CD14-positive monocyte (primary cell): ENCODE measurements around the gene ASAP3. TPM values are rescaled to one million over a fixed set of nuclear protein-coding genes. Genes with fewer than 3 reads are reported as not detected.

Experiments
- DNase-seq, 3 donors: peaks; one replicate each; pipeline ENCODE4 v3.0.0-alpha.2; 2011 to 2022
- H2AFZ ChIP-seq: 2 replicates; pipeline ENCODE4 v1.6.0; 2012; ENCODE audit warnings: mild to moderate bottlenecking, low read depth, low read length, inconsistent platforms; ENCODE audit not compliant: insufficient read depth, poor library complexity, severe bottlenecking
- H3K27ac ChIP-seq, 2 donors: 1 replicate in 1 of 2; 2 replicates in 1 of 2; pipeline ENCODE4 v1.5.1; 2012 to 2013; ENCODE audit warnings: low read length in 2 of 2, control low read depth in 1 of 2, inconsistent platforms in 1 of 2, low read depth in 1 of 2, mild to moderate bottlenecking in 1 of 2
- H3K27me3 ChIP-seq, 2 donors: one replicate each; pipeline versions ENCODE4 v1.6.0 to v1.6.1; 2011 to 2013; ENCODE audit warnings: low read length in 2 of 2; ENCODE audit not compliant: control insufficient read depth in 2 of 2, insufficient read depth in 2 of 2
- H3K36me3 ChIP-seq, 2 donors: replicated peaks in 1 of 2; 1 replicate in 1 of 2; 2 replicates in 1 of 2; pipeline versions ENCODE4 v1.5.1 to v1.6.1; 2012 to 2013; ENCODE audit warnings: low read length in 2 of 2, control low read depth in 1 of 2, inconsistent platforms in 1 of 2, mild to moderate bottlenecking in 1 of 2; ENCODE audit not compliant: insufficient read depth in 2 of 2, control insufficient read depth in 1 of 2
- H3K4me1 ChIP-seq, 2 donors: 1 replicate in 1 of 2; 2 replicates in 1 of 2; pipeline versions ENCODE4 v1.5.1 to v1.6.1; 2012 to 2013; ENCODE audit warnings: low read length in 2 of 2, control low read depth in 1 of 2, inconsistent platforms in 1 of 2, mild to moderate bottlenecking in 1 of 2, moderate library complexity in 1 of 2; ENCODE audit not compliant: insufficient read depth in 2 of 2, control insufficient read depth in 1 of 2
- H3K4me2 ChIP-seq: replicated peaks from 2 replicates; pipeline ENCODE3; 2012; ENCODE audit warnings: low read length, moderate library complexity, mild to moderate bottlenecking; ENCODE audit not compliant: poor library complexity, severe bottlenecking; ENCODE audit errors: extremely low read depth
- H3K4me3 ChIP-seq, 3 experiments: fragments of 200-600 bp in 1 of 3; sonication (generic) in 1 of 3; replicated peaks in 1 of 3; 1 replicate in 2 of 3; 2 replicates in 1 of 3; pipeline ENCODE4 v1.5.1; 2011 to 2013; ENCODE audit warnings: low read length in 3 of 3, mild to moderate bottlenecking in 3 of 3, control low read depth in 2 of 3, low read depth in 2 of 3, inconsistent platforms in 1 of 3, moderate library complexity in 1 of 3
- H3K79me2 ChIP-seq: 2 replicates; pipeline ENCODE4 v1.6.0; 2012; ENCODE audit warnings: mild to moderate bottlenecking, control low read depth, inconsistent platforms, low read length, moderate library complexity; ENCODE audit not compliant: insufficient read depth
- H3K9ac ChIP-seq: 2 replicates; pipeline ENCODE4 v1.6.0; 2017; ENCODE audit warnings: low read length, mild to moderate bottlenecking; ENCODE audit not compliant: insufficient read depth, poor library complexity, severe bottlenecking
- H3K9me3 ChIP-seq, 2 donors: replicated peaks in 1 of 2; 1 replicate in 1 of 2; 2 replicates in 1 of 2; pipeline versions ENCODE4 v1.5.1 to v1.6.1; 2012 to 2013; ENCODE audit warnings: low read length in 2 of 2, control low read depth in 1 of 2; ENCODE audit not compliant: control insufficient read depth in 1 of 2, insufficient read depth in 1 of 2
- H4K20me1 ChIP-seq: 2 replicates; pipeline ENCODE4 v1.6.0; 2012; ENCODE audit warnings: mild to moderate bottlenecking, low read length, control low read depth, moderate library complexity; ENCODE audit not compliant: insufficient read depth
- H3K27ac Mint-ChIP-seq, 7 donors: one replicate each; pipeline ENCODE4 v1.8.0; 2020; ENCODE audit warnings: mild to moderate bottlenecking in 7 of 7, mixed read lengths in 7 of 7, moderate library complexity in 6 of 7, inconsistent platforms in 2 of 7
- H3K27me3 Mint-ChIP-seq, 3 donors: one replicate each; pipeline ENCODE4 v1.8.0; 2021 to 2022; ENCODE audit warnings: low read depth in 3 of 3, mild to moderate bottlenecking in 3 of 3, mixed read lengths in 3 of 3, moderate library complexity in 3 of 3, inconsistent platforms in 1 of 3
- H3K36me3 Mint-ChIP-seq, 2 donors: one replicate each; pipeline ENCODE4 v1.8.0; 2020; ENCODE audit warnings: mixed read lengths in 2 of 2, inconsistent platforms in 1 of 2, mild to moderate bottlenecking in 1 of 2
- H3K4me1 Mint-ChIP-seq: one replicate; pipeline ENCODE4 v1.8.0; 2020; ENCODE audit warnings: mild to moderate bottlenecking, mixed read lengths
- H3K4me3 Mint-ChIP-seq, 2 donors: one replicate each; pipeline ENCODE4 v1.8.0; 2020; ENCODE audit warnings: mild to moderate bottlenecking in 2 of 2, mixed read lengths in 2 of 2, moderate library complexity in 1 of 2
- H3K9me3 Mint-ChIP-seq, 7 donors: one replicate each; pipeline ENCODE4 v1.8.0; 2020 to 2022; ENCODE audit warnings: mixed read lengths in 7 of 7, mild to moderate bottlenecking in 6 of 7, moderate library complexity in 6 of 7, inconsistent platforms in 2 of 7
- CTCF ChIP-seq: fragments of 200-600 bp; IDR thresholded peaks from one replicate; pipeline ENCODE4 v1.8.0; 2022; ENCODE audit warnings: antibody characterized with exemption, mild to moderate bottlenecking
- WGBS: methylation state at CpG from one replicate; pipeline ENCODE4 v1.1.5; 2013; ENCODE audit warnings: missing lambda C conversion rate; ENCODE audit not compliant: insufficient coverage; 5-methylcytosine and 5-hydroxymethylcytosine counted together
- intact Hi-C, 2 donors: fragments of 100-400 bp; cut with micrococcal nuclease; formaldehyde crosslinking; loops; one replicate each; pipeline versions ENCODE4 v1.15.0 to v1.15.1; 2023
- polyA plus RNA-seq, 3 donors: library from polyadenylated mRNA; depleted of rRNA in 1 of 3; unstranded in 2 of 3; stranded (reverse) in 1 of 3; fragments of 300-500 nt in 2 of 3; fragments of >200 nt in 1 of 3; fragmentation: Illumina TruSeq in 2 of 3; gene quantifications; 1 replicate in 2 of 3; 2 replicates in 1 of 3; pipeline ENCODE4 v1.2.3, GENCODE V29; 2012 to 2021

ASAP3 gene
- polyA plus RNA-seq, 3 donors: 0.27 to 1.1 TPM; not detected in 1

- H3K9me3 Mint-ChIP-seq: no peaks in the 10 kb centered on the region
- Histone ChIP-seq H3K9me3 (no peaks in the 10 kb centered on the region), H4K20me1 (no peaks in the 10 kb centered on the region), H2AFZ (no peak overlapping the region), H3K4me1 (peaks cover 5% of the 10 kb centered on the region in 2 donors), H3K79me2 (no peaks in the 10 kb centered on the region), H3K9ac (no peak overlapping the region), H3K27me3 (no peaks in the 10 kb centered on the region), H3K4me2 (no peak overlapping the region), H3K36me3 (peaks cover 15 to 22% of the 10 kb centered on the region in 2 donors), H3K27ac (no peak overlapping the region), H3K4me3 (no peak overlapping the region)
- TF ChIP-seq CTCF: no peak
- H3K4me3 Mint-ChIP-seq: no peak overlapping the region
- WGBS: no CpG with 5 or more reads among the region's 6 CpGs
- H3K27me3 Mint-ChIP-seq: peaks cover 0 to 6% (median 3%) of the 10 kb centered on the region in 3 donors
- DNase-seq: no peak
- intact Hi-C loops: no loop called here
- H3K27ac Mint-ChIP-seq: no peak overlapping the region
- peaks cover 11% of the 10 kb centered on the region for H3K4me1 Mint-ChIP-seq
- H3K36me3 Mint-ChIP-seq: peaks cover 12 to 32% of the 10 kb centered on the region in 2 donors
Measured at GRCh38 chr1:23502951-23503350, 19.0 kb upstream of the ASAP3 start.

GRCh38 chr1:23500466-23500865, 16.5 kb upstream of the ASAP3 start:
- H3K9ac ChIP-seq: no peak overlapping the region
- no peaks in the 10 kb centered on the region for H3K27me3 ChIP-seq
- no peaks in the 10 kb centered on the region for H3K36me3 ChIP-seq
- H2AFZ ChIP-seq: no peak overlapping the region
- H3K27me3 Mint-ChIP-seq: peaks cover 0 to 7% (median 5%) of the 10 kb centered on the region in 3 donors
- H3K4me3 ChIP-seq: no peak overlapping the region
- no peak overlapping the region for H3K27ac ChIP-seq
- no peak for DNase-seq
- H4K20me1 ChIP-seq: no peaks in the 10 kb centered on the region
- peak overlapping the region in 1 of 2 donors; percentile 26 for H3K4me3 Mint-ChIP-seq
- H3K9me3 ChIP-seq: no peaks in the 10 kb centered on the region
- H3K27ac Mint-ChIP-seq: no peak overlapping the region
- WGBS: no CpG with 5 or more reads among the region's 2 CpGs
- no peak overlapping the region for H3K4me2 ChIP-seq
- TF ChIP-seq CTCF: no peak
- peaks cover 21% of the 10 kb centered on the region for H3K4me1 Mint-ChIP-seq
- no peaks in the 10 kb centered on the region for H3K79me2 ChIP-seq
- H3K36me3 Mint-ChIP-seq: peaks cover 2 to 7% of the 10 kb centered on the region in 2 donors
- intact Hi-C loops: no loop called here
- H3K4me1 ChIP-seq: peaks cover 15 to 16% of the 10 kb centered on the region in 2 donors
- no peaks in the 10 kb centered on the region for H3K9me3 Mint-ChIP-seq
